NCI-H146 (cell line): ENCODE results near the gene EEF1AKMT2.

Experiments
- DNase-seq: peaks from one replicate; lab custom pipeline; 2025; lab: John Stamatoyannopoulos, UW

EEF1AKMT2 gene

GRCh38 chr10:124737221-124737620 is 54.5 kb downstream of the EEF1AKMT2 start:
- DNase-seq = no peak

GRCh38 chr10:124736491-124737136 is 55.1 kb downstream of the EEF1AKMT2 start:
- peak; percentile 76 for DNase-seq

- no peak for DNase-seq
These were observed 56.0 kb downstream of the EEF1AKMT2 start for GRCh38 chr10:124735491-124736286.

- no peak for DNase-seq
These were observed 57.1 kb downstream of the EEF1AKMT2 start for GRCh38 chr10:124734311-124735166.

- DNase-seq = no peak
These were observed 58.0 kb downstream of the EEF1AKMT2 start for GRCh38 chr10:124733571-124734245.

GRCh38 chr10:124732931-124733570 is 58.6 kb downstream of the EEF1AKMT2 start:
- no peak for DNase-seq

- DNase-seq = no peak
These were observed 60.1 kb downstream of the EEF1AKMT2 start for GRCh38 chr10:124731551-124731950.

GRCh38 chr10:124730790-124731189 is 60.9 kb downstream of the EEF1AKMT2 start:
- no peak for DNase-seq

GRCh38 chr10:124728830-124729661 is 62.6 kb downstream of the EEF1AKMT2 start:
- DNase-seq = no peak

- no peak for DNase-seq
These were observed 63.4 kb downstream of the EEF1AKMT2 start for GRCh38 chr10:124728071-124728829.

GRCh38 chr10:124727361-124727960 is 64.2 kb downstream of the EEF1AKMT2 start:
- no peak for DNase-seq

GRCh38 chr10:124725791-124726190 is 65.9 kb downstream of the EEF1AKMT2 start:
- DNase-seq = no peak

- DNase-seq = no peak
These were observed 66.5 kb downstream of the EEF1AKMT2 start for GRCh38 chr10:124725171-124725631.

GRCh38 chr10:124724279-124725027 is 67.2 kb downstream of the EEF1AKMT2 start:
- peak; percentile 35 for DNase-seq

- no peak for DNase-seq
These were observed 67.9 kb downstream of the EEF1AKMT2 start for GRCh38 chr10:124723826-124724225.

GRCh38 chr10:124722798-124723783 is 68.6 kb downstream of the EEF1AKMT2 start:
- no peak for DNase-seq

- no peak for DNase-seq
These were observed 70.2 kb downstream of the EEF1AKMT2 start for GRCh38 chr10:124721330-124722045.
